Activated CD4-positive, CD25-positive, alpha-beta regulatory T cell treated with anti-CD3 and anti-CD28 coated beads, Interleukin-2, amount 50 U/mL, for 16 hours (primary cell): ENCODE measurements around the gene CD300LF.

Experiments
- DNase-seq: peaks from one replicate; pipeline ENCODE4 v3.0.0-alpha.2; 2020; ENCODE audit warnings: low read depth, low spot score

The CD300LF gene

DNA sequence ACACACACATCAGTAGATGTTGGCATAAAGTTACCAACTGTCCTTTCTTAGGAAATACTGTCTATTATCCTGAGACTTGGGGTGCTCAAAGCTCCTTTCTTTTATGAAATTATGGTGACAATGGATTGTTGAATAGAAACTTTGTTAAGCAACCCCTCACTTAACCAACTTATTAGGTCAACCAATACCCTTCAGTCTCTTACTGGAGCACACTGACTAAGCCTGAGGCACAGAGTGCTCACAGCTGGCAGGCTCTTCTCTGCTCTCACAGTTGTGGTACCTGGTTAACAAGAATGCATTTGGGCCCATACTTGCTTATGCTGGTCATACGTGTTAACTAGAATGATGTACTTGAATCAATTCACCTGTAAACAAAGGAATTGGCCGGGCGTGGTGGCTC is 24.8 kb downstream of the CD300LF start:
- no peak for DNase-seq

DNA sequence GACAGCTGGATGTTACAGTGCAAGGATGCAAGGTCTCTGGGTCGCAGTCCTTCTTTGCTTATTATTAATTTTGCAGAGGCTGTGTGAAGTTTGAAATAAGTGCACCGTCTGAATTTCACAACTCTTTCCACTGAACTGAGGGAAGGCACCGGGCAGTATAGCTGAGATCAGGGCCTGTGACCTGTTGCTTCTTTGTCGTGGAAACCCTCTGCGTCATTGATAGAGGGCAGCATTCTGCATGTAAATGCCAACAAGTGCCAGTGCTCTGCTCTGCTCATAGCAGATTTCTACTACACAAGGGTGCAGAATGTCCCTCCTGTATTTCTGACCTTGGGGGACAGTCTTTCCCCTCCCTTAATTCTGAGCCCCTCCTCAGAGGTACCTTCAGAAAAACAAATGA is 26.0 kb downstream of the CD300LF start:
- DNase-seq: no peak

DNA sequence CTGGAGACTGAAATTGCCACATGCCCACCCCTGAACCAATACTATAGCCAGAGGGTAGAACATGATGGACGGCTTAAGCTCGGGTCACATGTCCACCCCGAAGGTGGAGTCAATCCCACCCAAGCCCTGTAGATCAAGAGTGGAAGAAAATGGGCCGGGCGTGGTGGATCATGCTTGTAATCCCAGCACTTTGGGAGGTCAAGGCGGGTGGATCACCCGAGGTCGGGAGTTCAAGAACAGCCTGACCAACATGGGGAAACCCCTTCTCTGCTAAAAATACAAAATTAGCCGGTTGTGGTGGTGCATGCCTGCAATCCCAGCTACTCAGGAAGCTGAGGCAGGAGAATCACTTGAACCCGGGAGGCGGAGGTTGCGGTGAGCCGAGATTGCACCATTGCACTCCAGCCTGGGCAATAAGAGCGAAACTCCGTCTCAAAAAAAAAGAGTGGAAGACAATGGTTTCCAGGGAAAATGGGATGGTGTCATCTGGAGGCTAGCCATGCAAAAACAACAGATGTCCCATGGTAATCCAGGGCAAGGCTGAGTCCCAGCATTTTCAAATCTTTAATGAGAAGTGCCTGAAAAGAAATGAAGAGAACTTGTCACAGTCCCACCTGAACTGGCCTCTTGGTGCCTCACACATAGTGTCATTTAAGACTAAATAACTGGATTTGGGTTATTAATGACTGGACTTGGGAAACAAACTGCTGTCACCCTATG is 30.1 kb downstream of the CD300LF start:
- no peak for DNase-seq

DNA sequence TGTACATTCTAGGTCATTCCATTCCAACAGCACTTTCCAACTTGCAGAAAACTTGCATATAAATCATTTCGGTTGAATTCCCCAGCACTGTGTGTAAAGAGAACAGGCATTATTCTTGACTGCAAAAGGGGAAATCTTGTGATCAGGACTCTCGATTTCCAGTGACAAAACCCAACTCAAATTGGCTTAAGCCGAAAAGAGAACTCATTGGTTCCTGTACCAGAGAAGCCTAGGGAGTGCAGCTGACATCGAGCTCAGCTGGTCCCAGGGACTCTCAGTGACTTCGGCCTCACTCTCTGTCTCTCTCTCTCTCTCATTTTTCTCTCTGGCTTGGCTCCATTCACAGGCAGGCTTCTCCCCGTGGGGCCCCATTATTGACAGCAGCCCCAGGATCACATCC is 30.7 kb downstream of the CD300LF start:
- DNase-seq: no peak

DNA sequence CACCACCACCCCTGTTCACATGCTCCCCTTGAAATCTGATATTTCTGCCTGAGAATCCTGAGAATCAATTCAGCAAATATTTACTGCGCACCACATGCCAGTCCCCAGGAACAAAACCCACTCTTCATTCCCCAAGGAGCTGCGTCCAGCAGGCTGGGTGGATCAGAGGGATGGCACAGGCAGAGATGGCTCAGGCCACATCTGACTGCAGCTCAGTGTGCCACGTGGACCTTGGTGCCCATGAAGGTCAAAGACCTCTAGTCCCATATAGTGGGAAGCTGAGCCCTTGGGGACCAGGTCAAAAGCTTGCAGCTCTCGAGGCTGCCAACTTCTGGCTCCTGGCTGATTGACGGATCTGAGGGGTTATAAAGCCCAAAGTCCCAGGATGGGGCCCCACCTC is 31.8 kb downstream of the CD300LF start:
- DNase-seq: no peak

DNA sequence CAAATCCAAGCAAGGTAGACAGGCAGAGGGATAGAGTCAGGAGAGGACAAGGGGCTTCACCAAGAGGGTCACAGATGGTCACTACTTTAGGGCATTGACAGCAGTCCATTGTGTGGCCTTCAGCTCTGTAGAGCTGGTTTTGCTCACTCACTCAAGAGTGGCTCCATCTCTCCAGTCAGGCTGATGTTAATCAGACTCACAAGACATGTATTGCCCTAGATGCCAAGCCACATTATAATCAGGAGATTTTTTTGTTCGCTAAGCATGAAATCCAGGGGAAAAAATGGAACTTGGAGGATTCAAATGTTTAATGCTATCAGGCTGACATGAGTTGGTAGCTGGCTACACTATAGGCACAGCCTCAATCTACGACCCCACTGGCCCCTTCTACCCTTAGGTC is 32.5 kb downstream of the CD300LF start:
- DNase-seq: no peak

DNA sequence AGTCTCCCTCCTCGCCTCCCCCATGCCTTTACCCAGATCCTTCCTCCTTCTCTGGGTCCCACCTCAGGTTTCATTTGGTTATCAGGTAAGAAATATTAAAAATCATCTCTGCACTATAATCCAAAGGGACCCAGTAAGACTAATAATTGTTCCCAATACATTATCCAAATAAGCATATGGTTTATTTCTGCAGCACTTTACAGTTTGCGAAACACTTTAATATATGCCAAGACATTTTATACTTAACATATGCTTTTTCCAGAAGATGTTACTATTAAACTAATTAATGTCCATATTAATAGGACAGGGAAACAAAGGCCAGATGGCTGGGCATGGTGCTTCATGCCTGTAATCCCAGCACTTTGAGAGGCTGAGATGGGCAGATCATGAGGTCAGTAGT is 33.3 kb downstream of the CD300LF start:
- no peak for DNase-seq

DNA sequence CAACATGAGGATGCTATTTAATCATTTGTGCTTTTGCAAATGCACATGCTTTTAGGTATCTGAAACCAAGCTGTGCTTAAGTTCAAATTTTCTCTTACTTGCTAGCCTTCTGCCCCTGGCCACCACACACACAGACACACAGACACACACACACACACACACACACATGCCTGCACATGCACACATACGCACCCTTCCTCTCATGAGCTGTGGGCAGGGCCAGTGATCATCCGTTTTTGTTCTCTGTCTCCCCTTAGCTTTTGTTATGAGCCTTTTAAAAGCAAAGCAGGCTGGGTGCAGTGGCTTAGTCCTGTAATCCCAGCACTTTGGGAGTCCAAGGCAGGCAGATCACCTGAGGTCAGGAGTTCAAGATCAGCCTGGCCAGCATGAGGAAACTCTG is 34.2 kb downstream of the CD300LF start:
- DNase-seq: no peak

DNA sequence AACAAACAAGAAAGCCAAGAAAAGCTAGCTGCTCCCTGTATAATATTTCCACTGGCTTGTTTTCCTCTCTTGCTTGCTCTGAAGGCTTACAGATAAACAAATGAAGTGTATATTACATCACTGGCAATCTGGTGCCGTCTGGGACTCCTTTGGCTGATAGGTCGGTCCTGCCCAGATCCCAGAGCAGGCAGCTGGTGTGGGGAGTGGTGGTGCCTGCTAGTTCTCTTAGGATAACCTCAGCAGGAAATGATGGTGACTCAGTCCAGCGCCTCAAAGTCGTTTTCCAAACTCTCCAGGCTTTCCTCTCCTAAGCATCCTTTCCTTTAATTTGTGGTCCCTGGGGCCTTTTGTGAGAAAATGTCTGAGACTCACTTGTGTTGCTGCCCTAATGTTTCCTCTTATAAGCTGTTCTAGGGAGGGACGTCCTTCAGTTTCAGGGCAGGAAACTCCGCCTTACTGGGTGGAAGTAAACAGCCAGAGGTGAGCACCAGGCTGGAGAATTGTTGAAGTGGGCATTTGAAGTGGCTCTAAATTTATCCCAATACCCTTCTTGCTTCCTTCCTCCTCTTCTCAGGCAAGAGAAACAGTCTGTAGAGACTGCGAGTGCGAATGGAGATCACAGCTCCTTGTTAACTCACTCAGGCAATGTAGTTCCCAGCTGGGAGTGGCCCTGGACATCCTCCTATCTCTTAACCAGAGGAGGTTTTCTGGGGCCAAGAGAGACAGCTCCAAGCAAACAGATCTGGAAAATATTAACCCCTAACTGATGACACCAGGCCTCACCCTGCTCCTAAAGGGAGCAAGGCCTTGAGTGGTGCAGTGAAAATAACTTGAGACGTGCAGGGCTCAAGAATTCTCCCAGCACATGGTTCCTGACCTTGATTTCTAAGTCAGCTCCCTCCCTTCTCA is 34.9 kb downstream of the CD300LF start:
- no peak for DNase-seq

DNA sequence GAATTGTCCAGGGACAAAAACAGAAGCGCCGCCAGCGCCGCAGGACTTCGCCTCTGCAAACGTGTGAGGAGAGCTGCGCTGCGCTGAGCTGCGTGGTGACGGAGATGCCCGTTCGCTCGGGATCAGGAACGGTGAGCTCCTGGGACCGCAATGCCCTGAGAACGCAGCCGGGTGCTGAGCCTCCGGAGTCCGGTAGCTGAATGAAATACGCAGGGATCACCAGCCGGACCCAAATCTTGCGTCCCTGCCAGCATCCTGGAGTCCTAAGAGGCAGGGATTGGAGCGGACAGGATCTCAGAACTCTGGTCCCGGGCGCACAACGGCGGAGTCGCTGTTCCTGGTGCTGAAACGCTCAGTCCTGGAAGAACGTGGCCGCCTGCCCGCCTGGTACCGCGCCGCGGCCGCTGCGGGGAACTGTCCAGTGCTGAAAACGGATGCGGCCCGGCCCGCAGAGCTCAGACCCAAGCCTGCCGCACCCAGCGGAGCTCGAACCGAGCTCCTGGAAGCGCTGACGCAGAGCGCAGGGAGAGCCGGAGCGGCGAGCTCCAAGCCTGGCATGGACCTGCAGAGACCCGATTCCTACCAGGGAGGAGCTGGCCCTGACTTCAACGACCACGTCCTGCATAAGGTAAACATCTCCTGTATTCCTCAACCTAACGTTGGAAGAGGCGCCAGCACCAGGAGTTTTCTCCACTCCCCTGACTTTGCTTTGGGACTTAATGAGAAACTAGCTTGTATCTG is 41.5 kb downstream of the CD300LF start:
- peak; percentile 19 for DNase-seq

DNA sequence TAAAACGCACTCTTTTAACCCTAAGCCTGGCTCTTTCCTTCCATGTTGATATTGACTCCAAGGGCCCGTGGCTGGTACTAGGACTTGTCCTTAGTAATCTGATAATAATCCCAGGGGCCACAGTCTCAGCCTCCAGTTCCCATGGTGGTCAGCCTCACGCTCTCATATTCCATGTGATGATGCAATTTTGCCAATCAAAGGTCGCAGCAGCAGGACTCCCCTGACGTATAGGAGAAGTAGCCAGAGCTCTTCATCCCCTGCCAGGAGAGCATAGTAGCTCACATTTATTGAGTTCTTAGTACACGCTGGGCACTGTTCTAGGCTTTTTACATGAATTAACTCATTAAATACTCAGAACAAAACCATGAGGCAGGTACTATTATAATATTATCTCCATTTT is 42.4 kb downstream of the CD300LF start:
- no peak for DNase-seq

DNA sequence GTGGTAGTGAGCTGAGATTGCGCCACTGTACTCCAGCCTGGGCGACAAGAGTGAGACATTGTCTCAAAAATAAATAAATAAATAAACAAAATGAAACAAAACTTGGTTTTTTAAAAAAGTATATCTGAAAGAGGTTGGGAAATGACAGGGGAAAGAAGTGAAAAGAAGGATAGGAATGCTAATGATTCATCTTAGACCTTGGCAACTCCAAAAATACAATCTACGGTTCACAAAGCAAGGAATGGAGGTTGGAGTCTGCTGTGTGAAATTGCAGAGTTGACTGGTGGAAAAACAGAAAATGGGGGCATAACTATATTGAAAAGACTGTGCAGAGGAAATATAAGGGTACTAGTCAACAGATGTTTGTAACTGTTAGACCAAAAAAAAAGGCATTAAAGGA is 49.2 kb downstream of the CD300LF start:
- DNase-seq: no peak

DNA sequence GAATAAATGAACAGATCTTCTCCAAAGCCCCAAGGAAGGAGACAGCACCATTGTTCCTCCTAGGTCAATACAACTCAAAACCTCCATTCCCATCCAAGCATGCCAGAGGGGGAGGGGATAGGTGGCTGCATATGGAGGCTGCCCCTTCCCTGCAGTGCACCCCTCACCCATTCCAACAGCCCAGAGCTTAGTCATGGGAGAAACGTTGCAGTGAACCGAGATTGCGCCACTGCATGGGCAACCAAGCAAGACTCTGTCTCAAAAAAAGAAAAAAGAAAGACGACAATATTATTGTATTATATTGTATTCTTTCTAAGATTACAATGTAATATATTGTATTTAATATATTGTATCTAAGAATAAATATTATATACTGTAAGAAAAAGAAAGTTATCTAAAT is 52.8 kb downstream of the CD300LF start:
- DNase-seq: no peak

DNA sequence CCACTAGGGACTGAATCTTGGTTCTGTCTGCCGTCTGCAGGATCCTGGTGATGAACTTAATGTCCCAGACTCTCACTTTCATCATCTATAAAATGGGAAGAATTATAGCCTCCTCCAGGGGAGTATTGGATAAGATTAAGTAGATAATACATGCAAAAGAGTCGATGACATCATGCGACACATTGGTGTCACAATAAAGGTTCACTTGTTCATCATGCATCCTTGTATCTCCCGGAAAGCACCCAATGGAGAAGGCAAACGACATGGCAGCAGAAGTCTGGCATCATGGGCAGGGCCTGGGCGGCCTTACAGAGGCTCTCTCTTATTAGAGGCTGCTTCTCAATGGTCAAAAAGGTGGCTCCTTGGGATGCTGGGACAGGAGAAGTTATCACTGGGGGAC is 54.1 kb downstream of the CD300LF start:
- no peak for DNase-seq

DNA sequence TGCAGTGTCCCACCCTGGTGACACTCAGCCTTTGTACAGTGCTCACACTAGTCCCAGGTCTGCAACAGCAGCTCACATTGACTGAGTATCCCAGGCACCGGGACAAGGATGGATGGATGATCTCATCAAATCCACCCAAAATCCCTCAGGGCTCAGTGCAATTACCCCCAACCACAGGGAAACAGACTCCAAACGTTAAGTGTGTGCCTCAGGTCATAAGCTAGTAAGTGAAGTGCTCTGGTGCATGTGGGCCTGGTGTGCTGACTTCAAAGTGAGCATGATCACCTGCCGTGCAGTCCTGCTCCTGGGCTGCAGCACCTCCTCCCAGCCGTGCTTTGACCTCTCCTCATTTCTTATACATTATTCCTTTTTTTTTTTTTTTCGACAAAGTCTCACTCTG is 58.0 kb downstream of the CD300LF start:
- DNase-seq: no peak

DNA sequence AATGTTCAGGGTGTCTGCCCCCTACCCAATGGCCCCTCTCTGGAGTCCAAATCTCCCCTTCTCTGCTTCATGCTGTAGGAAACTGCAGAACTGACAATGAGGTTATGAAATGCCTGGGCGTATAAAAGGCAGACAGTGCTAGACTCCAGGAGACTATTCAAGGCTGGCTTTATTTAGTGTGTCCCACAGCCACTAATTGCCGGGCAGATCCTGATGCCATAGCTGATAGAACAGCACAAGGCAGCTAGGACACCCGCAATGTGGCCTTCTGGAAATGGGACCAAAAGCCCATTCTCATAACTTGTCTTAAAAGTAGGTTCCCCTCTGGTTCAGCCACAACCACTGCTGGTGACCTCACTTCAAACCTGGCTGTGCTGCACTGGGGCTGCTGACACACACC is 60.7 kb downstream of the CD300LF start:
- DNase-seq: no peak

DNA sequence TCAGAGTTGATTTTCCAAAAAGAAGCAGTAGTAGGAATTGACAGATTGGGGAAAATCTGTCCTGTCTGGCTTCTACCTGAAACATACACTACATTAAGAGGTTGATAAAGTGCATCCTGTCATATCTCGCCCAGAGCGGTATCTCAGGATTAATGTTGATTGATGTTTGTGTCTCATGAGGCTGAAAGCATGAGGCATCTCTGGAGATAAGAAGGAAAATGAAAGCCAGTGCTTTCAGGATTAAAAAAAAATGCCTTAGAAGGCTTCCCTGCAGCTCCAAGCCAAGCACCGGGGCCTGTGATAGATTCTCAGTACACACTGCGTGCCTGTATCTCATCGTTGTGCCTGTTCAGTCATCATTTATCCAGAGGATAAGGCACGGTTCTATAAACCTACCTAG is 62.8 kb downstream of the CD300LF start:
- DNase-seq: no peak

DNA sequence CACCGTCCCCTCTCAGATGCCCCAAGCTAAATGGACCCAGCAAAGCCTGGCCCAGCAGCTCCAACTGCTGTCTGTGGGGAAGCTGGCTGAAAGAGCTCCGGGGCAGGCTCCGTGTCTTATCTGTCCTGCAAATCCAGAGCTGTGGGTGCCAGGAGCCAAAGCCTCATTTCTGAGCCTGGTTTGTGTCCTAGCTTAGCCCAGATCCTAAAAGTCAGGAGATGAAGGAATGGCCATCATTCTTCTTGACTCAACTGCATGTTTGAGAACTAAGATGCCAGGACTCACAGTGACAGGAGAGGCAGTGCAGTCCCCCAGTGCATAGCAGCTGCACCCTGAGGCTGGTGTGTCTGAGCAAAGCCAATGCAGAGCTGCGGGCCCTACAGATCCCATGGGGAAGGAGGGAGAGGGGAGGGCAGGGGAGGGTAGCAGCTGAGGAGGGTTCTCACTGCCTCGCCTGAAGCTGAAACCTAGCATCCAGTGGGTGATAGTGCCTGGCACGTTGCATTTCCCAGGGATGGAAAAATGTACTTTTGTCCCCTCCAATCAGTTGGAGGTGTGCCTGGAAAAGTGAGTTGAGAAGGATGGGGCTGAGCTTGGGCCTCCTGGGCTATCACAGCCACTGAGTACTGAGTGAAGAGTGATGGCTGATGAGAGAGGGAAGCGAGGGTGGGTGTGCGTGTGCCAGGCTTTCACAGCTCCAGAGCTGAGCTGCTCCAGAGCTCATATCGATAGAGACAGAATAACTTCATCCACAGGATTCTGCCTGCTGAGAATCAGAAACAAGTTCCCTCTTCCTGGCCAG is 64.7 kb downstream of the CD300LF start:
- DNase-seq: no peak

DNA sequence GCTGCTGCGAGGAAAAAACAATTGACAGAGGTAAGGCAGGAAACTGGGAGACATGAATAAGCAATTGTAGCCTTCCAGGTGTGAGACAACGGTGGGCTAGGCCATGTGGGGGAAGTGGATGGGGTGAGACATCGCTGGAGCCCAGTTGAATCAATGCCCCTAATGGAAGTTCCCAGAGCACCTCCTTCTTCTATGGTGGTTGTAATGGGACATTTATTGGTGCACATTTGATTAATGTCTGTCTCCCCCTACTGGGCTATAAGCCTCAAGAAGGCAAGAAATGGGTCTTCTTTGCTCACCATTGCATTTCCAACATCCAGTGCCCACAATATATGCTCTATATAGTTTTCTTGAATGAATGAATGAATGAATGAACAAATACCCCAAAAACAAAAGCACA is 66.5 kb downstream of the CD300LF start:
- no peak for DNase-seq

DNA sequence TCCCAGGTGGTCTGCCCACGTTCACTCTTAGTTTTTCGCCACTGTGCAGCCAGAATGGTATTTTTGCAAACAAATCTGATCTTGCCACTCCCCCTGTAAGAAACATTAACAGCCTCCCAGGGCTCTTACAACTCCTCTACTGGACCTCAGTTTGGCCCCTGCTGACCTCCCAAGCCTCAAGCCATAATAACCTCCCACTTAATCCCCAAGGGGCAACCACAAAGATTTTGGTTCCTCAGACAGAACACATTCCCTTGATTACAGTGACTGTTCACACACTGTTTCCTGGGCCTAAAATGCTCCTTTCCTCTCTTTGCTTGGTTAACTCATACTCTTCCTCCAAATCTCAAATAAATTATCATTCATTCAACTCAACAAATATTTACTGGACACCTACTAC is 67.7 kb downstream of the CD300LF start:
- no peak for DNase-seq

DNA sequence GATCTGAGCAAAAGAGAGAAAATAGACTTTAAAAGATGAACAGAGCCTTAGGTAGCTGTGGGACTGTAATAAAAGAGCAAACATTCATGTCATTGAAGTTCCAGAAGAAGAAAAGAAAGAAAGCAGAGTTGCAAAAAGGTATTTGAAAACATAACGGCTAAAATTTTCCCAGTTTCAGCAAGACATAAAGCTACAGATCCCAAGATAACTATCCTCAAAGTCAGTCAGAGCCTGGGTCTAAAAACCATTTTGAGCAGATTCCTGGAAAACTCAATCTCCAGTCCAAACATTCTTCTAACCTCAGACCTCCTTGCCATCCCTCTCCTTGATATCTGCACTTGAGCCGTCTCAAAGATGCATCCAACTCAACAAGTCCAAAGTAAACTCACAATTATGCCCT is 68.3 kb downstream of the CD300LF start:
- no peak for DNase-seq
